HCT116 (cell line): ENCODE results near the gene DNMT3A.

Source experiments
- ATF3 ChIP-seq: IDR thresholded peaks from 2 replicates; pipeline ENCODE4 v1.6.1; 2012
- CEBPB ChIP-seq: IDR thresholded peaks from 2 replicates; pipeline ENCODE4 v1.6.1; 2012; ENCODE audit warnings: low read depth
- CTCF ChIP-seq, 3 experiments: fragments of 200-600 bp in 1 of 3; sonication (generic) in 1 of 3; IDR thresholded peaks in 2 of 3; conservative IDR thresholded peaks in 1 of 3; 2 replicates each; pipeline ENCODE4 v1.5.1; 2012 to 2017; ENCODE audit warnings: low read depth in 2 of 3, low read length in 2 of 3, antibody characterized with exemption in 1 of 3, borderline replicate concordance in 1 of 3, control low read depth in 1 of 3, mild to moderate bottlenecking in 1 of 3, mixed read lengths in 1 of 3, mixed run types in 1 of 3, moderate library complexity in 1 of 3; ENCODE audit not compliant: insufficient read depth in 1 of 3
- ELF1 ChIP-seq: IDR thresholded peaks from 2 replicates; pipeline ENCODE4 v1.6.1; 2012; ENCODE audit warnings: low read depth, borderline replicate concordance
- EZH2 ChIP-seq: fragments of 200-600 bp; sonication (generic); IDR thresholded peaks from 2 replicates; pipeline ENCODE4 v1.6.1; 2017; ENCODE audit warnings: antibody characterized with exemption, mixed run types
- MAX ChIP-seq: IDR thresholded peaks from 2 replicates; pipeline ENCODE4 v1.6.1; 2012
- POLR2AphosphoS5 ChIP-seq: IDR thresholded peaks from 2 replicates; pipeline ENCODE4 v1.6.1; 2011; ENCODE audit warnings: mild to moderate bottlenecking, low read depth, low read length, moderate library complexity
- REST ChIP-seq: IDR thresholded peaks from 2 replicates; pipeline ENCODE4 v1.6.1; 2012; ENCODE audit warnings: low read depth
- SIN3A ChIP-seq: IDR thresholded peaks from 2 replicates; pipeline ENCODE4 v1.6.1; 2012; ENCODE audit warnings: low read depth
- SRF ChIP-seq: IDR thresholded peaks from 2 replicates; pipeline ENCODE4 v1.6.1; 2012; ENCODE audit warnings: low read depth
- TCF7L2 ChIP-seq: IDR thresholded peaks from 2 replicates; pipeline ENCODE4 v1.7.0; 2011; ENCODE audit warnings: borderline replicate concordance, inconsistent platforms; ENCODE audit not compliant: insufficient read depth, insufficient read length; ENCODE audit errors: extremely low read depth
- ZNF274 ChIP-seq: fragments of 200-500 bp; sonication (Bioruptor generic); IDR thresholded peaks from 2 replicates; pipeline ENCODE4 v1.6.1; 2014; ENCODE audit warnings: mild to moderate bottlenecking, low read depth, low read length, inconsistent platforms

- TF ChIP-seq TCF7L2, result no peak
- TF ChIP-seq EZH2, result no peak
- no peak for TF ChIP-seq ZNF274
- TF ChIP-seq ELF1, result no peak
- no peak for TF ChIP-seq SRF
- TF ChIP-seq CTCF (IDR thresholded peaks at IDR 0.05 in 2 of 3, conservative IDR thresholded peaks at IDR 0.05 in 1 of 3; ENCODE audit: borderline replicate concordance in 1 of 3, insufficient read depth in 1 of 3, low read depth in 2 of 3, low read length in 2 of 3), result no peak
- no peak for TF ChIP-seq ATF3
- TF ChIP-seq REST, result no peak
- TF ChIP-seq POLR2AphosphoS5, result no peak
- no peak for TF ChIP-seq CEBPB
- no peak for TF ChIP-seq MAX
- no peak for TF ChIP-seq SIN3A
Measured at GRCh38 chr2:25335204-25335603, 6.5 kb downstream of the DNMT3A start.
